ENCODE results near the gene GPR75.

The GPR75 gene

GRCh38 chr2:53811601-53812000, 48.2 kb downstream of the GPR75 start:
- in situ Hi-C loops (cut with MboI; ENCODE audit: low sequenced_read_pairs), result no loop called here
